Esophagus squamous epithelium (tissue), 5 donors: Measurements from ENCODE around the gene TMEM131L. TPM values are rescaled to one million over a fixed set of nuclear protein-coding genes. Genes with fewer than 3 reads are reported as not detected.

ENCODE experiments used
- DNase-seq: peaks from one replicate; lab custom pipeline; 2025; lab: John Stamatoyannopoulos, UW
- H3K27ac ChIP-seq, 4 donors: fragments of 200-600 bp; sonication (generic); one replicate each; pipeline ENCODE4 v1.5.1; 2016 to 2019; ENCODE audit warnings: mild to moderate bottlenecking in 1 of 4
- H3K27me3 ChIP-seq, 4 donors: fragments of 200-600 bp; sonication (generic); 1 replicate in 3 of 4; 2 replicates in 1 of 4; pipeline versions ENCODE4 v1.5.1 to v1.6.0; 2017 to 2021; ENCODE audit warnings: antibody characterized with exemption in 1 of 4
- H3K36me3 ChIP-seq, 3 donors: fragments of 200-600 bp; sonication (generic); one replicate each; pipeline ENCODE4 v1.5.1; 2016 to 2019
- H3K4me1 ChIP-seq, 3 donors: fragments of 200-600 bp; sonication (generic); one replicate each; pipeline ENCODE4 v1.5.1; 2017 to 2019
- H3K4me3 ChIP-seq, 4 donors: fragments of 200-600 bp; sonication (generic); 1 replicate in 3 of 4; 2 replicates in 1 of 4; pipeline ENCODE4 v1.5.1; 2016 to 2019; ENCODE audit warnings: mild to moderate bottlenecking in 2 of 4, moderate library complexity in 1 of 4
- H3K9me3 ChIP-seq, 3 donors: fragments of 200-600 bp; sonication (generic); one replicate each; pipeline ENCODE4 v1.5.1; 2016 to 2019
- POLR2A ChIP-seq, 4 donors: fragments of 450-650 bp; IDR thresholded peaks; one replicate each; pipeline ENCODE4 v1.6.1; 2017; ENCODE audit warnings: antibody characterized with exemption in 4 of 4, mild to moderate bottlenecking in 4 of 4, moderate library complexity in 3 of 4
- WGBS, 2 donors: methylation state at CpG; one replicate each; pipeline ENCODE4 v1.1.5; 2018; 5-methylcytosine and 5-hydroxymethylcytosine counted together
- intact Hi-C: fragments of 100-400 bp; cut with DNase I; formaldehyde crosslinking; loops from one replicate; pipeline ENCODE4 v1.15.0; 2022
- total RNA-seq, 4 donors: library from RNA; depleted of rRNA; stranded (reverse); fragments of >200 nt; gene quantifications; one replicate each; pipeline ENCODE4 v1.1.0, GENCODE V29; 2016
- TF ChIP-seq, protein P1 (sequence below), 6 experiments: fragments of 450-650 bp in 4 of 6; fragments of 200-600 bp in 2 of 6; sonication (generic) in 2 of 6; IDR thresholded peaks; one replicate each; pipeline ENCODE4 v1.5.1; 2016 to 2019; ENCODE audit warnings: antibody characterized with exemption in 6 of 6, mild to moderate bottlenecking in 4 of 6, moderate library complexity in 4 of 6
- donor health status: DM: yes; HTN: yes; CAD: no.

The TMEM131L gene
- total RNA-seq, 4 donors from 2014 or later: 9.2 to 14.7 (median 12.4) TPM

DNA sequence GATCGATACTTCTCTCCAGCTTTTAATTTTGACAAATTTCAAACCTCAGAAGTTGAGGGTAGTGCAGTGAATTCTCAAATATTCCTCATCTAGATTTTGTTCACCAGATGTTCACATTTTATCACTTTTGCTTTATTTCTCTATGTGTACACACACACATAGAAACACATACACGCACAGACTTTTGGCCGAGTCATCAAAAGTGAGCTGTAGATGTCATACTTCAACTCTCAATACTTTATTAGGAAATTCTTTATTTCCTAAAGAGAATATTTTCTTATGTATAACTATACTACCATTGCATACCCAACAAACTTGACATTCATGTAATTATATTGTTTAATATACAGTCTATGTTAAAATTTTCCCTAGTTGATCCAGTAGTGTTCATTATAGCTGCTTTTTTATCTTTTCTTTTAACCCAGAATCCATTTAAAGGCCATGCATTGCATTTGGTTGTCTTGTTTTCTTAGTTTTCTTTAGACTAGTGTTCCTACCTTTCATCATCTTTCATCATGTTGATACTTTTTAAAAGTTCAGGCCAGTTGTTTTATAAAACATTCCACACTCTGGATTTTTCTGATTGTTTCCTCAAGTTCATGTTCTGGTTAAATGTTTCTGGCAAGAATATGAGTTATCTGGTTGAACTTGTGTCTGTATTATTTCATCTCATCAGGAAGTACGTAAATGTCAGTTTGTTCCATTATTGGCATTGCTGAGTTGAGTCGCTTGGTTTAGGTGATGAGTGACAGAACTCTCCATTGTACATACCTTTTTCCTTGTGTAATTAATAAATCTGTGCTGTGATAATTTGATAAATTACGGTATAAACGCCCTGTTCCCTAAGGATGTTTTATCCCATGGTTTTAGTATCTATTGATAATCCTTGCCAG, 123.8 kb downstream of the TMEM131L start:
- 90 to 95% methylated on average over 7 of the region's 7 CpGs for WGBS, 2 donors
- no peak overlapping the region for H3K4me3 ChIP-seq
- no peak for DNase-seq
- H3K9me3 ChIP-seq: no peaks in the 10 kb centered on the region
- TF ChIP-seq, protein P1, sequence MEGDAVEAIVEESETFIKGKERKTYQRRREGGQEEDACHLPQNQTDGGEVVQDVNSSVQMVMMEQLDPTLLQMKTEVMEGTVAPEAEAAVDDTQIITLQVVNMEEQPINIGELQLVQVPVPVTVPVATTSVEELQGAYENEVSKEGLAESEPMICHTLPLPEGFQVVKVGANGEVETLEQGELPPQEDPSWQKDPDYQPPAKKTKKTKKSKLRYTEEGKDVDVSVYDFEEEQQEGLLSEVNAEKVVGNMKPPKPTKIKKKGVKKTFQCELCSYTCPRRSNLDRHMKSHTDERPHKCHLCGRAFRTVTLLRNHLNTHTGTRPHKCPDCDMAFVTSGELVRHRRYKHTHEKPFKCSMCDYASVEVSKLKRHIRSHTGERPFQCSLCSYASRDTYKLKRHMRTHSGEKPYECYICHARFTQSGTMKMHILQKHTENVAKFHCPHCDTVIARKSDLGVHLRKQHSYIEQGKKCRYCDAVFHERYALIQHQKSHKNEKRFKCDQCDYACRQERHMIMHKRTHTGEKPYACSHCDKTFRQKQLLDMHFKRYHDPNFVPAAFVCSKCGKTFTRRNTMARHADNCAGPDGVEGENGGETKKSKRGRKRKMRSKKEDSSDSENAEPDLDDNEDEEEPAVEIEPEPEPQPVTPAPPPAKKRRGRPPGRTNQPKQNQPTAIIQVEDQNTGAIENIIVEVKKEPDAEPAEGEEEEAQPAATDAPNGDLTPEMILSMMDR (IDR thresholded peaks at IDR 0.05): no peak
- TF ChIP-seq POLR2A (IDR thresholded peaks at IDR 0.05): no peak
- intact Hi-C loops: no loop called here
- no peaks in the 10 kb centered on the region for H3K4me1 ChIP-seq
- no peak overlapping the region for H3K27ac ChIP-seq
- no peaks in the 10 kb centered on the region for H3K27me3 ChIP-seq
- peaks cover 0 to 96% (median 0%) of the 10 kb centered on the region in 3 donors for H3K36me3 ChIP-seq

DNA sequence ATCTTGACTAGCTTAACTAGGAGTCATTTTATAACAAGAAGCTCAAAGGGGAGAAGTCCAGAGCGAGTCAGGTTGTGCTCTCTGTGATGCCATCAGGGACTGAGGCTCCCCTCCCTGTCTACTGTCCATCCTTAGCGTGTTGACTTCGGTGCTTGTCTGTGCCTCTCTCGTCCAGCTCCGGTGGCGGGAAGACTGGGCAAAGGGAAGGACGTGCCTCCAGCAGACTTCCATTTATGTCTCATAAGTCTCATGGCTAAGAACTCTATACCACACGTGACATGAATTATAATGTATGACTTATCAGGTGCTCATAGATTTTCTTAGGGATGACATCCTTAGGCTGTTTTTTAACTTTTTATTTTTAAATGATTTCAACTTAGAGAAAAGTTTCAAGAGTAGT, 125.3 kb downstream of the TMEM131L start:
- no peak for TF ChIP-seq POLR2A (IDR thresholded peaks at IDR 0.05)
- TF ChIP-seq, protein P1 (IDR thresholded peaks at IDR 0.05): no peak
- H3K9me3 ChIP-seq: no peaks in the 10 kb centered on the region
- H3K27ac ChIP-seq: no peak overlapping the region
- H3K4me3 ChIP-seq: no peak overlapping the region
- H3K36me3 ChIP-seq: peaks cover 0 to 93% (median 0%) of the 10 kb centered on the region in 3 donors
- intact Hi-C loops: no loop called here
- peaks cover 0 to 11% (median 0%) of the 10 kb centered on the region in 3 donors for H3K4me1 ChIP-seq
- no peak for DNase-seq
- H3K27me3 ChIP-seq: no peaks in the 10 kb centered on the region
- 93 to 95% methylated on average over 8 of the region's 8 CpGs for WGBS, 2 donors

DNA sequence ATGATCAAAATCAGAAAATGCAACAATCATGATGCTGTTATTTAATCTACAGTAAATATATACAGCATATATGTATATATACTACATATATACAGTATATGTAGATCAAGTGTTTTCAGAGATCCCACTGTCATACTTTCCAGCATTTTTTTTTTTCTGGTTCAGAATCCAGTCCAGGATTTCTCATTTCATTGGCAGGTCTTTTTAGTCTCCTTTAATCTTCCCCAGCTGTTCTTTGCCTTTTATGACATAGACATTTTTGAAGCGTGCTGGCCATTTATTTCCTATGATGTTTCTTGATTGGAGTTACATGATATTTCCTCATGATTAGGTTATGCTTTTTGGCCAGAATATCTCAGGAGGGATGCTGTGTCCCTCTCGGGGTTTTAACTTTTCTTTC, 125.9 kb downstream of the TMEM131L start:
- H3K9me3 ChIP-seq: no peaks in the 10 kb centered on the region
- WGBS, 2 donors: 76 to 90% methylated on average over 2 of the region's 2 CpGs
- TF ChIP-seq, protein P1 (IDR thresholded peaks at IDR 0.05): no peak
- no peak for TF ChIP-seq POLR2A (IDR thresholded peaks at IDR 0.05)
- DNase-seq: no peak
- H3K4me1 ChIP-seq: peaks cover 0 to 14% (median 0%) of the 10 kb centered on the region in 3 donors
- no peak overlapping the region for H3K4me3 ChIP-seq
- intact Hi-C loops: no loop called here
- peaks cover 0 to 90% (median 0%) of the 10 kb centered on the region in 3 donors for H3K36me3 ChIP-seq
- no peaks in the 10 kb centered on the region for H3K27me3 ChIP-seq
- H3K27ac ChIP-seq: no peak overlapping the region

DNA sequence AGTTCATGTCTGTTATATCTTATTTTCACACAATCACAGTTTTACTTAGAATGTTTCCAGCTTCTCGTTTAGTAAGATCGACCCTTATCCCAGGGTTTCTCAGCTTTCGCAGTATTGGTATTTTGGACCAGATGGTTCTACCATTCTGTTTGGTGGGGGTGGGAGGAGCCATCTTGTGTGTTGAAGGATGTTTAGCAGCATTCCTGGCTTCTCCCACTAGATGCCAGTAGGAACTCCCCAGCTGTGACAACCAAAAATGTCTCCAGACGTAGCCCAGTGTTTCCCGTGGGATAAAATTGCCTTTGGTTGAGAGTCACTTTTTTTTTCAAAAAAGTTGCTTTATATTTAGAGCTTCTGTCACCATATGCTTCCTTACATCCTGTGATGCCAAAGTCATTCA, 127.0 kb downstream of the TMEM131L start:
- Histone ChIP-seq H3K4me3 (no peak overlapping the region), H3K36me3 (peaks cover 0 to 91% (median 4%) of the 10 kb centered on the region in 3 donors), H3K9me3 (no peaks in the 10 kb centered on the region), H3K4me1 (peaks cover 0 to 14% (median 0%) of the 10 kb centered on the region in 3 donors), H3K27ac (no peak overlapping the region), H3K27me3 (no peaks in the 10 kb centered on the region)
- TF ChIP-seq, protein P1 (IDR thresholded peaks at IDR 0.05): no peak
- TF ChIP-seq POLR2A (IDR thresholded peaks at IDR 0.05): no peak
- 89 to 92% methylated on average over 5 of the region's 5 CpGs for WGBS, 2 donors
- no peak for DNase-seq
- intact Hi-C loops: no loop called here

DNA sequence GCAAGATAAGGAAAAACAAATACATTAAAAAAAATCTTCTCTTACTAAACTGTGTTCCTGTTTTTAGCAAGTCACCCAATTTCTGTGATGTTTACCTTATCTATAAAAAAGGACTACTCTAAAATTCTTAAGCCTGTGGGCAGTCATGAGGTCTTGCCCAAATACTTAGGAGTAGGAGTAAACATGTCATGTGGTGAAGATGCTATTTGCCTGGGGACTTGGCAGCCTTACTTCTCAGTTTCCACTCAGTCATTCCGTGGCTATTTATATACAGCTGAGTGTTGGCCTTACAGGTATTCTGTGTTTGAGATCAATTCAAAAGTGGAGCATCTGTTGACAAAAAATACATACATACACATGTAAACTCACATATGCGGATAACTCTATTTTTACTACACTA, 128.1 kb downstream of the TMEM131L start:
- 69 to 70% methylated on average over 2 of the region's 2 CpGs for WGBS, 2 donors
- H3K27ac ChIP-seq: no peak overlapping the region
- peaks cover 0 to 14% (median 0%) of the 10 kb centered on the region in 3 donors for H3K4me1 ChIP-seq
- H3K4me3 ChIP-seq: no peak overlapping the region
- peaks cover 0 to 91% (median 8%) of the 10 kb centered on the region in 3 donors for H3K36me3 ChIP-seq
- DNase-seq: no peak
- H3K9me3 ChIP-seq: no peaks in the 10 kb centered on the region
- intact Hi-C loops: no loop called here
- TF ChIP-seq, protein P1 (IDR thresholded peaks at IDR 0.05): no peak
- no peak for TF ChIP-seq POLR2A (IDR thresholded peaks at IDR 0.05)
- H3K27me3 ChIP-seq: no peaks in the 10 kb centered on the region
